PC-9 (cell line): Measurements from ENCODE around the gene SUGCT.

Source experiments
- EZH2 ChIP-seq: fragments of 200-600 bp; sonication (generic); IDR thresholded peaks from 2 replicates; pipeline ENCODE4 v1.8.0; 2017; ENCODE audit warnings: antibody characterized with exemption, low read depth
- TF ChIP-seq, protein P1 (sequence below): fragments of 200-600 bp; sonication (generic); conservative IDR thresholded peaks from 2 replicates; pipeline ENCODE4 v1.6.1; 2017; ENCODE audit warnings: mixed run types, antibody characterized with exemption, mild to moderate bottlenecking, moderate library complexity

- TF ChIP-seq, protein P1, sequence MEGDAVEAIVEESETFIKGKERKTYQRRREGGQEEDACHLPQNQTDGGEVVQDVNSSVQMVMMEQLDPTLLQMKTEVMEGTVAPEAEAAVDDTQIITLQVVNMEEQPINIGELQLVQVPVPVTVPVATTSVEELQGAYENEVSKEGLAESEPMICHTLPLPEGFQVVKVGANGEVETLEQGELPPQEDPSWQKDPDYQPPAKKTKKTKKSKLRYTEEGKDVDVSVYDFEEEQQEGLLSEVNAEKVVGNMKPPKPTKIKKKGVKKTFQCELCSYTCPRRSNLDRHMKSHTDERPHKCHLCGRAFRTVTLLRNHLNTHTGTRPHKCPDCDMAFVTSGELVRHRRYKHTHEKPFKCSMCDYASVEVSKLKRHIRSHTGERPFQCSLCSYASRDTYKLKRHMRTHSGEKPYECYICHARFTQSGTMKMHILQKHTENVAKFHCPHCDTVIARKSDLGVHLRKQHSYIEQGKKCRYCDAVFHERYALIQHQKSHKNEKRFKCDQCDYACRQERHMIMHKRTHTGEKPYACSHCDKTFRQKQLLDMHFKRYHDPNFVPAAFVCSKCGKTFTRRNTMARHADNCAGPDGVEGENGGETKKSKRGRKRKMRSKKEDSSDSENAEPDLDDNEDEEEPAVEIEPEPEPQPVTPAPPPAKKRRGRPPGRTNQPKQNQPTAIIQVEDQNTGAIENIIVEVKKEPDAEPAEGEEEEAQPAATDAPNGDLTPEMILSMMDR = no peak
- no peak for TF ChIP-seq EZH2
Measured at GRCh38 chr7:40165216-40165615, 30.4 kb downstream of the SUGCT start.
